ENCODE results near the gene RPS15. TPM values are rescaled to one million over a fixed set of nuclear protein-coding genes. Genes with fewer than 3 reads are reported as not detected.

RPS15 gene
- total and polyA plus RNA-seq, 10 of the 15 experiments (the other 5 are each of a cell fraction or from before 2014, with no cell fraction given), result 559 to 3,158 (median 1,413) TPM

DNA sequence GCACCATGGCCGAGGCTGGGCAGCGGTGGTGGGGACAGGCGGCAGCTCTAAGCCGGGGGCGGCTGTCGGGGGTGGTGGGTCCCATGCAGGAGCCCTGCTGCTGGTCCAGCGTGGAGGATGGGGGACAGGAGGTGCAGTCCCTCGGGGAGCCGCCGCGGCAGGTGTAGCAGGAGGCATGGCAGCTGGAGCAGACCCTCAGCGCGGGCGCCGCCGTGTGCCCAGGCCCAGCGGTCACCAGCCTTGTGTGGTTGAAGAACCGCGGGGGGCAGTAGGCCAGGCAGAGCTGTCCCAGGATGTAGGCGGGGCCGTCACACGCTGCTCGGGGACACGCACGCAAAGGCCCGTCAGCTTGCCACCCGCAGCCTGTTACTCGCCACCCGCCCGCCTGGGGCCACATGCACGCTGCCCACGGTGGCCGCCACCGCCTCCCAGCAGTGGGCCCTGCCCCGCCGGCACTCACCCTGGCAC, 43.7 kb downstream of the RPS15 start (continued):
- no peak for TF ChIP-seq RAD21 (IDR thresholded peaks at IDR 0.05; ENCODE audit: insufficient read depth, low read depth, low read length)
- TF ChIP-seq WRNIP1 (IDR thresholded peaks at IDR 0.05; ENCODE audit: borderline replicate concordance, low read depth, low read length), result no peak
- no peak for TF ChIP-seq PAX5 (IDR thresholded peaks at IDR 0.05; ENCODE audit: borderline replicate concordance, low read depth, low read length)
- TF ChIP-seq ZNF24 (IDR thresholded peaks at IDR 0.05), result no peak
- no peak for TF ChIP-seq SMAD5 (IDR thresholded peaks at IDR 0.05; ENCODE audit: low read depth)
- no peak for TF ChIP-seq MTA3 (IDR thresholded peaks at IDR 0.05; ENCODE audit: borderline replicate concordance, low read length)
- TF ChIP-seq, protein P1, sequence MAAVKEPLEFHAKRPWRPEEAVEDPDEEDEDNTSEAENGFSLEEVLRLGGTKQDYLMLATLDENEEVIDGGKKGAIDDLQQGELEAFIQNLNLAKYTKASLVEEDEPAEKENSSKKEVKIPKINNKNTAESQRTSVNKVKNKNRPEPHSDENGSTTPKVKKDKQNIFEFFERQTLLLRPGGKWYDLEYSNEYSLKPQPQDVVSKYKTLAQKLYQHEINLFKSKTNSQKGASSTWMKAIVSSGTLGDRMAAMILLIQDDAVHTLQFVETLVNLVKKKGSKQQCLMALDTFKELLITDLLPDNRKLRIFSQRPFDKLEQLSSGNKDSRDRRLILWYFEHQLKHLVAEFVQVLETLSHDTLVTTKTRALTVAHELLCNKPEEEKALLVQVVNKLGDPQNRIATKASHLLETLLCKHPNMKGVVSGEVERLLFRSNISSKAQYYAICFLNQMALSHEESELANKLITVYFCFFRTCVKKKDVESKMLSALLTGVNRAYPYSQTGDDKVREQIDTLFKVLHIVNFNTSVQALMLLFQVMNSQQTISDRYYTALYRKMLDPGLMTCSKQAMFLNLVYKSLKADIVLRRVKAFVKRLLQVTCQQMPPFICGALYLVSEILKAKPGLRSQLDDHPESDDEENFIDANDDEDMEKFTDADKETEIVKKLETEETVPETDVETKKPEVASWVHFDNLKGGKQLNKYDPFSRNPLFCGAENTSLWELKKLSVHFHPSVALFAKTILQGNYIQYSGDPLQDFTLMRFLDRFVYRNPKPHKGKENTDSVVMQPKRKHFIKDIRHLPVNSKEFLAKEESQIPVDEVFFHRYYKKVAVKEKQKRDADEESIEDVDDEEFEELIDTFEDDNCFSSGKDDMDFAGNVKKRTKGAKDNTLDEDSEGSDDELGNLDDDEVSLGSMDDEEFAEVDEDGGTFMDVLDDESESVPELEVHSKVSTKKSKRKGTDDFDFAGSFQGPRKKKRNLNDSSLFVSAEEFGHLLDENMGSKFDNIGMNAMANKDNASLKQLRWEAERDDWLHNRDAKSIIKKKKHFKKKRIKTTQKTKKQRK (IDR thresholded peaks at IDR 0.05; ENCODE audit: low read depth, low read length), result no peak
- TF ChIP-seq, protein P2, sequence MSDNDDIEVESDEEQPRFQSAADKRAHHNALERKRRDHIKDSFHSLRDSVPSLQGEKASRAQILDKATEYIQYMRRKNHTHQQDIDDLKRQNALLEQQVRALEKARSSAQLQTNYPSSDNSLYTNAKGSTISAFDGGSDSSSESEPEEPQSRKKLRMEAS (IDR thresholded peaks at IDR 0.05; ENCODE audit: low read depth, low read length), result no peak
- TF ChIP-seq NFYB (IDR thresholded peaks at IDR 0.05; ENCODE audit: insufficient read depth, low read depth, low read length), result no peak
- TF ChIP-seq TAF1 (IDR thresholded peaks at IDR 0.05; ENCODE audit: borderline replicate concordance, low read depth, low read length), result no peak
